HG03280 (cell line): ENCODE data around the gene SLC38A8.

Source experiments
- ATAC-seq: cut with Tn5 transposase; IDR thresholded peaks from one replicate; pipeline ENCODE4 v1.9.1; 2021; ENCODE audit warnings: mild to moderate bottlenecking, moderate library complexity; ENCODE audit not compliant: unreplicated experiment

The SLC38A8 gene

DNA sequence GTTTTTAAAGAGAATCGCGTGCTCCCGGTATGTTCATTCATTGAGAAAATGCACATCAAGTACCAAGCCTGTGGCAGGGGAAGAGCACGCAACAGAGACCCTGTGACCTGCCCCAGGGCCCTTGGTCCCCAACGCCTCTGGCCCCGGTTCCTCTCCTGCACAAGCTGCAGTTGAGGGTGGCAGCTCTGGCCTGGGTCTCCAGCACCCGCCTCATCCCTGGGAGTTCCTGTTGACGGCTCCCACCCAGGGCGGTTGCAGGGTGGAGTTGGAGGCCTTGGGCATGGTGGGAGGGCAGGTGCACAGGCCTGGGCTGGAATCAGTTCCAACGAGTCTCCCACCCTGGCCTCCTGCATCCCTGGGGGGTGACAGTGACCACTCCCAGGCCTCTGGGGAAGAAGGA is 69.5 kb downstream of the SLC38A8 start:
- ATAC-seq = no peak

DNA sequence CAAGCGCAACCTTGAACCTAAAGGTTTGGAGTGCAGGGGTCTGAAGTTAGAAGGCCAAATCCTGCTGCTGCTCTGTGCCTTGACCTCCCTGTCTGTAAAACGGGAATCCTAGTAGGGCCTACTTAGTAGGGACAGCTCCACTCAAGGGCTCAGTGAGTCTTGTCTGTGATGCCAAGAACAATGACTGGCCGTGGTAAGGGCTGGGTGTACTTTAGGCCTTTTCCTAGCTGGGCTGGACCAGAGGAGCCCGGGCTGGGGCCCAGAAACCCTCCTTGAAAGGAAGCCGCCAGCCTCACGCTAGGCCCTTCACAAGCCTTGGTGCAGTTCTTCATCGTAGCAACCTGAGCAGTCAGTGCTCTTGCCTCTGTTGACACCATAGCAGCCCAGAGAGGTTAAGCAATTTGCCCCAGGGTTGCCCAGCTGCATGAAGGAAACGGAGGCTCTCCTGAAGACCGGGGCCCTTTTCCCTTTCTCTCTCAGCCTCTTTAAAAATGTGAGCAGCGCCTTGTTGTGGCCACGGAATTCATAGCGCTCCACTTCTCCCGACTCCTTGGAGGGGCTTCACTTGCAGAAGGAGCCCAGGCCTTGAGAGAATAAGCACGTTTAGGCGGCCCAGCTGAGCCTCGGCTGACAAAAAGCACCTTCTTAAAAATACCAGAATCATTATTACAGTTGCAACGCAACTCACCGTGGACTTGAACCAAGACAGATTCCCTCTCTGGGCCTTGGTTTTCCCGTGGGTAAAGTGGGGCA is 70.2 kb downstream of the SLC38A8 start:
- ATAC-seq = no peak

DNA sequence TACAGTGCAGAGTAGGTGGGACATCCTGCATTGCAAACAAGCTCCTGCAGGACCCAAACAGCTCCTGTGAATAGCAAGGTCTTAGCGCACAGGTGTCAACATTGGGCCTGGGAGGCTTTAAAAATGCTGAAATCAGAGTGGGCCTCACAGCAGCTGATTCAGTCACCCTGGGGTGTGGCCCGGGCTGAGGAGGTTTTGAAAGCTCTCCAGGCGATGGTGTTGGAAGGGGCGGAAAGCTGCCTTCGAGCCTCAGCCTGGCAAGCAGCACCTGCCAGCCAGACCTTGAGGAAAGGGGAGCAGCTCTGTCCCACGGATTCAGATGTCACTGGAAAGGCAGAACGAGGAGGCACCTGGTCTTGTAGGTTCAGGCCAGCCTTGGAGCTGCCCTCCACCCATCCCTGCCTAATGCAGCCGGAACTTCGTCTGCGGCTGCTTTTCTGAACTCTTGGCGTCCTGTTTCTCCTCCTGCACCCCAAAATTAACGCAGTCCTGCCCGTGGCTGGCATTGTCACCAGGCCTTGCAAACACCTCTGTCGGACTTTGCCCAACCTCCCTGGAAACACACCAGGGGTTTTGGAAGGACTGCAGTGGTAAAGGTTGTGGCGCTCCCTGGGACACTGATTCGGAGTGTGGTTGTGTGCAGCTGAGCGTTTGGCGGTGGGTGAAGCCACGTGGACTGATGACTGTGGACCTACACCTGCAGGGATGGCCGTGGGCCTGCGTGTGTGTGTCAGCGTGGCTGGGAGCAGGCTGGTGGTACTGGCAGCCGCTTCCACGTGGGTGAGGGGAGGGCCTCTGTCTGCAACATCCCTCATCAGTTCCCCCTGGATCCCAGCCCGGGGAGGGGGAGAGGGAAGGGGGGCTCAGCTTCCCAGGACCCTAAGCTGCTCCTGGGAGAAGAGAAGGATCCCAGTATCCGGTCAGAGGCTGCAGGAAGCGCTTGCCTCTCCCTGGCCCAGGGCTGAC is 71.1 kb downstream of the SLC38A8 start:
- ATAC-seq = no peak

- ATAC-seq = no peak
Observed at GRCh38 chr16:83970430-83970815, 72.2 kb downstream of the SLC38A8 start.

GRCh38 chr16:83969771-83970429 is 72.7 kb downstream of the SLC38A8 start:
- ATAC-seq = no peak

DNA sequence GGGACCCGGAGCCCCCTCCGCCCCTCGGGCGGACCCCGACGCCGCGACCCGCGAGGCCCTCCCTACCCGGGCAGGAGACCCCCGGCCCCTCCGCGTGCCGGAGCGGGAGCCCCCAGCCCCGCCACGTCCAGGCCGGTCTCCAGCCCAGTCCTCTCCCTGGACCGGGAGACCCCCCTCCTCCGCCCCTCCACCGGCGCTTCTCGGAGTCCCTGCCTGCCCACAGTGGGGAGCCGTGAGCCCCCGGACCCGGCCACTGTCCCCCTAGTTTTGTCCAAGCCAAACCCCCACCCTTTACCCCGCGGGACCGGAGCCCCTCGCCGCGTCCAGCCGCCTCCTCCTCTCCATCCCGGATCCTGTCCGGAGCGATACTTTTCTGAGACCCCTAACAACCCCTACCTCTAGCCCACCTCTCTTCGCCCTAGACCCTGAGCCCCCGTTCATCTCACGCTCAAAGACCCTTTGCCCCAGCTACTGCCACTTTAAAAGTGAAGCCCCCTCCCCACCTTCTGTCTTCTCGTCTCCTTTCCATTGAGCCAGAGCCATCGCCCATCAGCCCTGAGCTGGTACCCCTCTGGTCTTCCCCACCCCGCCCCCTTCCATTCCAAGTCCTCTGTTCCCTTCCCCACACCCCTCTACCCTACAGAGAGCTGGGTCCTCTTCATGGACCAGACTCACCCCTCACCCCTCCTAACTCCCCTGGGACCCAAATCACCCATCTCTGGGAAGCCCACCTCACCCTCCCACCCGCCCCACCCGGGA is 73.5 kb downstream of the SLC38A8 start:
- ATAC-seq = no peak

- ATAC-seq = no peak
Observed at GRCh38 chr16:83968306-83968851, 74.2 kb downstream of the SLC38A8 start.

GRCh38 chr16:83967838-83968305 is 74.7 kb downstream of the SLC38A8 start, which contains the start of gene NECAB2:
TSS of gene NECAB2 (plus strand) at chr16:83968244. CDS start at chr16:83968649, 405 bp downstream.
- no peak for ATAC-seq

GRCh38 chr16:83967091-83967490 is 75.5 kb downstream of the SLC38A8 start:
- no peak for ATAC-seq

- no peak for ATAC-seq
Observed at GRCh38 chr16:83966153-83966696, 76.4 kb downstream of the SLC38A8 start.

DNA sequence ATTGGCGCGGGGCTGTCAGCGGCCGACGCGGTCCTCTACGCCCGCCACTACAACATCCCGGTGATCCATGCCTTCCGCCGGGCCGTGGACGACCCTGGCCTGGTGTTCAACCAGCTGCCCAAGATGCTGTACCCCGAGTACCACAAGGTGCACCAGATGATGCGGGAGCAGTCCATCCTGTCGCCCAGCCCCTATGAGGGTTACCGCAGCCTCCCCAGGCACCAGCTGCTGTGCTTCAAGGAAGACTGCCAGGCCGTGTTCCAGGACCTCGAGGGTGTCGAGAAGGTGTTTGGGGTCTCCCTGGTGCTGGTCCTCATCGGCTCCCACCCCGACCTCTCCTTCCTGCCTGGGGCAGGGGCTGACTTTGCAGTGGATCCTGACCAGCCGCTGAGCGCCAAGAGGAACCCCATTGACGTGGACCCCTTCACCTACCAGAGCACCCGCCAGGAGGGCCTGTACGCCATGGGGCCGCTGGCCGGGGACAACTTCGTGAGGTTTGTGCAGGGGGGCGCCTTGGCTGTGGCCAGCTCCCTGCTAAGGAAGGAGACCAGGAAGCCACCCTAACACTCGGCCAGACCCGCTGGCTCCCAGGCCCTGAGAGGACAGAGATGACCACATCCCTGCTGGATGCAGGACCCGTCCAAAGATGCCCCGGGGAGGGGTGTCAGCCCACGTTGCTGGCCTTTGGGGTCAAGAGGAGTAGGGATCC is 77.0 kb downstream of the SLC38A8 start:
- no peak for ATAC-seq

GRCh38 chr16:83964684-83965443 is 77.7 kb downstream of the SLC38A8 start:
- ATAC-seq = no peak

DNA sequence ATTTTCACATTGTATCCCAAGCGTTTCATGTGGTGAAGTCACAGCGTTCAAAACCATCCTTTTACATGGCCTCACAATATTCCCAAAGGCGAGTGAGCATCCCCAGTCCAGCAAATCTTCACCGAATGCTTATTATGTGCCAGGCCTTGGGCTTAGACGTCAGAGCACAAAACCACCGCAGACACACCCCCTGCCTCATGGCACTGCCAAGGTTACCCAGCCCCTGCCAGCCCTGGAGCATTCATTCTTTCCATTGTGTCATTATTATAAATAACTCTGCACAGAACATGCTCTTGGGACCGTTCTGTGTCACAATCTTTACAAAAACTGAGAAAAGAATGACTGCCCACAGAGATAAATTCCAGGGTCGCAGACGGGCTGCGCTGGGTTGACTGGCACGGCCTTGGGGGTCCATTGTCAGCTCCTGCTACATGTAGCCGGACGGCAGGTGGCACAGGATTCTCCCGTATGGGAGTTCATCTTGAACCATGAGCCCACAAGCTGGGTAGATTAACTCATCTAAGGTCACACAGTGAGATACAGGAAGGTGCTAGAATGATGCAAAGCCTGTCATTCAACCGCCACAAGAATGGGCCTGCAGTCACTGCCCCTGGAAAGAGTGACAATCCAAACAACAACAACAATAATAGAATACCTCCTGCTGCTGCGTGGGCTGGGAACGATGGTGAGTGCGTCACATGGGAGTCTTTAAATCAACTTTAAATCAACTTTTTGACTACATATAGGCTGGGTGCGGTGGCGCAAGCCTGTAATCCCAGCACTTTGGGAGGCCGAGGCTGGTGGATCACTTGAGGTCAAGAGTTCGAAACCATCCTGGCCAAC is 79.1 kb downstream of the SLC38A8 start:
- no peak for ATAC-seq

DNA sequence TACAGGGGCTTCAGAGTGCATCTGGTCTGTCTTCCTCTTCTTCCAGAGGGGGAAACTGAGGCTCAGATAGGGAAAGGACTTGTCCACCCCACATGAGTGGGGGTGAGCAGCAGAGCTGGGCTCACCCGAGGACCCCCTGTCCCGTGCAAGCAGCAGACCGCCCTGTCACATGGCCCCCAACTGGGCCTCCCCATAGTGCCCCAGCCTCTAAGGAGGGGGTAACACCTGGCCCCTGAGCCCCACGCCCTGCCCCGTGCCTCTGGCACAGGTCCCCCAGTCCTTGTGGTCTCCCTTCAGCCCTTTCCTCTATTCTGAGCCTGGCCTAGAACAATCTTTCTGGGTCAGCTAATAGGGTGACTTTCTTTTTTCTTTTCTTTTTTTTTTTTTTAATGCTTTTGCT is 81.0 kb downstream of the SLC38A8 start:
- no peak for ATAC-seq

DNA sequence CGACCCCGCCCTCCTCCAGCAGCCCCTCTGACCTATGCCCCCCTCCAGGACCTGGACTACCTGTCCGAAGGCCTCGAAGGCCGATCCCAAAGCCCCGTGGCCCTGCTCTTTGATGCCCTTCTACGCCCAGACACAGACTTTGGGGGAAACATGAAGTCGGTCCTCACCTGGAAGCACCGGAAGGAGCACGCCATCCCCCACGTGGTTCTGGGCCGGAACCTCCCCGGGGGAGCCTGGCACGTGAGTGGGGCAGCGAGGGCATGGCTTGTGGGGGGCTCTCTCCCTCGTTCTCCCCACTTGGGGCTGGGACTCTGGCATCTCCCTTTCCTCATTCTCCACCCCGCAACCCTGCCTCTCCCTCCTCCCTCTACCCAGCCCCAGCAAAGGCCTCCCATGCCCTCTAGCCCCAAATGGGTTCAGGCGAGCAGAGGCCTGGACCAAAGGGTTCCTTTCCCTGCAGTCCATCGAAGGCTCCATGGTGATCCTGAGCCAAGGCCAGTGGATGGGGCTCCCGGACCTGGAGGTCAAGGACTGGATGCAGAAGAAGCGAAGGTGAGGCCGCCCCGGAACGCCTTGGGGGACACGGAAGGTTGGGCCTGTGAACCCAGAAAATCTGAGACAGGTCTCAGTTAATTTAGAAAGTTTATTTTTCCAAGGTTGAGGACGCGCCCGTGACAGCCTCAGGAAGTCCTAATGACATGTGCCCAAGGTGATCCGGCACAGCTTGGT is 81.9 kb downstream of the SLC38A8 start:
- no peak for ATAC-seq
